RPMI8226 (cell line): ENCODE results near the gene SLITRK4.

Source experiments
- DNase-seq: peaks from one replicate; pipeline ENCODE4 v3.0.0-alpha.2; 2015

SLITRK4 gene

GRCh38 chrX:143635915-143636314 lies at the start of gene SLITRK4:
SLITRK4 (minus strand) TSS chrX:143636101; CDS start chrX:143631108, 4,993 bp downstream.
- DNase-seq: no peak

- DNase-seq: no peak
Observed at GRCh38 chrX:143683486-143683885, 47.6 kb upstream of the SLITRK4 start.

GRCh38 chrX:143674926-143675325 lies 39.0 kb upstream of the SLITRK4 start:
- no peak for DNase-seq

GRCh38 chrX:143669395-143669794 lies 33.5 kb upstream of the SLITRK4 start:
- DNase-seq: peak; percentile 6

- peak; percentile 24 for DNase-seq
Observed at GRCh38 chrX:143664302-143664701, 28.4 kb upstream of the SLITRK4 start.

- no peak for DNase-seq
Observed at GRCh38 chrX:143663755-143664154, 27.9 kb upstream of the SLITRK4 start.

- no peak for DNase-seq
Observed at GRCh38 chrX:143661286-143661685, 25.4 kb upstream of the SLITRK4 start.

- peak; percentile 18 for DNase-seq
Observed at GRCh38 chrX:143648705-143649104, 12.8 kb upstream of the SLITRK4 start.

- DNase-seq: no peak
Observed at GRCh38 chrX:143642426-143642825, 6.5 kb upstream of the SLITRK4 start.

- DNase-seq: no peak
Observed at GRCh38 chrX:143636831-143637230, 930 bp upstream of the SLITRK4 start.

- no peak for DNase-seq
Observed at GRCh38 chrX:143634663-143635455, 1.0 kb downstream of the SLITRK4 start.

- DNase-seq: no peak
Observed at GRCh38 chrX:143634309-143634662, 1.6 kb downstream of the SLITRK4 start.

GRCh38 chrX:143633461-143634308 lies 2.2 kb downstream of the SLITRK4 start:
- DNase-seq: no peak

- no peak for DNase-seq
Observed at GRCh38 chrX:143632625-143633410, 3.1 kb downstream of the SLITRK4 start.

GRCh38 chrX:143623657-143624056 lies 12.2 kb downstream of the SLITRK4 start:
- no peak for DNase-seq

GRCh38 chrX:143621276-143621675 lies 14.6 kb downstream of the SLITRK4 start:
- DNase-seq: no peak

GRCh38 chrX:143615851-143616250 lies 20.1 kb downstream of the SLITRK4 start:
- DNase-seq: no peak

- no peak for DNase-seq
Observed at GRCh38 chrX:143601809-143602208, 34.1 kb downstream of the SLITRK4 start.

- no peak for DNase-seq
Observed at GRCh38 chrX:143581240-143581639, 54.7 kb downstream of the SLITRK4 start.

- DNase-seq: no peak
Observed at GRCh38 chrX:143580266-143580665, 55.6 kb downstream of the SLITRK4 start.
